ENCODE results near the gene ARHGAP15.

The ARHGAP15 gene

DNA sequence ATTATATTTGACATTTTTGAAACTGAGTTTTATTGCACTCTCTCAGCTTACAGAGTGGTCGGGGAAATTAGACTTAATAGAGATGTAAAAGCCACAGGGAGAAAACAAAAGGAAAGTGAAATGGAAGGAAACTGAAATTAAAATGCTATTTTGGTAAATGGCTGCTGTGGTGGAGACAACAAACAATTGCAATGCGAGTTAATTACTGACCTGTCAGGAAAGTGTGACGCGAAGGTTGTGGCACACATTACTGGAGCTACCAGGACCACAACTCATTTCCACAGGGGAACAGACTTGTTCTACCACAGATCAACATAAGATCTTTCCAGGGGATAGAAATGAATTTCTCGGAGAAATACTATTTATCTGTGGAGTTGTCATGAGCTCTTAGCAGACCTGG is 19.5 kb downstream of the ARHGAP15 start:
- TF ChIP-seq, protein P1, sequence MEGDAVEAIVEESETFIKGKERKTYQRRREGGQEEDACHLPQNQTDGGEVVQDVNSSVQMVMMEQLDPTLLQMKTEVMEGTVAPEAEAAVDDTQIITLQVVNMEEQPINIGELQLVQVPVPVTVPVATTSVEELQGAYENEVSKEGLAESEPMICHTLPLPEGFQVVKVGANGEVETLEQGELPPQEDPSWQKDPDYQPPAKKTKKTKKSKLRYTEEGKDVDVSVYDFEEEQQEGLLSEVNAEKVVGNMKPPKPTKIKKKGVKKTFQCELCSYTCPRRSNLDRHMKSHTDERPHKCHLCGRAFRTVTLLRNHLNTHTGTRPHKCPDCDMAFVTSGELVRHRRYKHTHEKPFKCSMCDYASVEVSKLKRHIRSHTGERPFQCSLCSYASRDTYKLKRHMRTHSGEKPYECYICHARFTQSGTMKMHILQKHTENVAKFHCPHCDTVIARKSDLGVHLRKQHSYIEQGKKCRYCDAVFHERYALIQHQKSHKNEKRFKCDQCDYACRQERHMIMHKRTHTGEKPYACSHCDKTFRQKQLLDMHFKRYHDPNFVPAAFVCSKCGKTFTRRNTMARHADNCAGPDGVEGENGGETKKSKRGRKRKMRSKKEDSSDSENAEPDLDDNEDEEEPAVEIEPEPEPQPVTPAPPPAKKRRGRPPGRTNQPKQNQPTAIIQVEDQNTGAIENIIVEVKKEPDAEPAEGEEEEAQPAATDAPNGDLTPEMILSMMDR (IDR thresholded peaks at IDR 0.05; ENCODE audit: low read depth, low read length, missing control alignments): no peak
- DNase-seq (ENCODE audit: low read depth): no peak
- no peak overlapping the region for H3K4me3 ChIP-seq (ENCODE audit: low read depth, low read length)

DNA sequence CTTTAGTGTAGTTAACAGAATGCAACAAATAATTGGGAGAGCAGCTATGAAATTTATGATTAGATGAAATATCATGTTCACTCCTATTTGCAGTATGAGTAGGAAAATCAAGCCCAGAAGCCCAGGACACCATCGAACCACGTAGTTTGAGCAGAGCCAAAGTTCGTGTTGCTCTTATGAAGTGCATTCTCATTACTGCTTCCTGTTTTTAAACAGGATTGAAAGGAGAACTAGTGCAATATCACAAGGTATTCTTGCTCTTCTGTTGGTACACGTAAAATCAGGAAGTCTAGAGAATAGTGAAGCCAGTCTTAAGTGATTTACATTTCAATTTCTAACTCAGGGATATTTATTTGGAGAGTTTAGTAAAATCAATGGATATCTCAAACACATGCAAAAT is 21.1 kb downstream of the ARHGAP15 start:
- H3K4me3 ChIP-seq (ENCODE audit: low read depth, low read length): no peak overlapping the region
- DNase-seq (ENCODE audit: low read depth): no peak
- TF ChIP-seq, protein P1 (IDR thresholded peaks at IDR 0.05; ENCODE audit: low read depth, low read length, missing control alignments): no peak

DNA sequence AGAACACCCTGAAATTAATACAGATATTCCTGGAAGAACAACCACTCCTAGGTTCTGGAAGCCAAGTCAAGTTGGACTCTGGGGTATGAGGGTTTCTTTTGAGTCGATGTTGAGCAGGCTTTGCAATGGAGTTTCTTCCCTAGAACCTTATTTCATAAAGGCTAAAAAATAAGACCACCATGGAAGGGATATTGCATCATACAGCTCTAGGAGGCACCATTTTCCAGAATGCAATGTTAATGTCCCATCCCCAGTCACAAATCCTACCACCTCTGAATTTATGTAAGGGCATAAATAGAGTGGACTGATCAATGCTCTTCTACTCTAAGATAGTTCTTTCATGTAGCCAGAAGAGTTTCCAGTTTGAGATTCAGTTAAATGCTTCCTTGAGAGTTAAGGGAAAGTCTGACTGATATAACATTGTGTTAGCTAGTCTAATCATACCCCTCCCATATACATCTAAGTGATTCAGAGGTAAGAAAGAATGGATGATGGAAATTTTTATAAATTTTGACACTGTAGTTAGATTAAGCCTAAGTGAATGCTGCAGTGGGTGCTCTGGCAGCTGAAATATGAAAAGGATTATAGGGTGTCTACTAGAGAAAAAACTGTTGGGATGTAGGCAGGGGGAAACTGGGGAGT is 22.0 kb downstream of the ARHGAP15 start:
- H3K4me3 ChIP-seq (ENCODE audit: low read depth, low read length): no peak overlapping the region
- no peak for DNase-seq (ENCODE audit: low read depth)
- TF ChIP-seq, protein P1 (IDR thresholded peaks at IDR 0.05; ENCODE audit: low read depth, low read length, missing control alignments): no peak

DNA sequence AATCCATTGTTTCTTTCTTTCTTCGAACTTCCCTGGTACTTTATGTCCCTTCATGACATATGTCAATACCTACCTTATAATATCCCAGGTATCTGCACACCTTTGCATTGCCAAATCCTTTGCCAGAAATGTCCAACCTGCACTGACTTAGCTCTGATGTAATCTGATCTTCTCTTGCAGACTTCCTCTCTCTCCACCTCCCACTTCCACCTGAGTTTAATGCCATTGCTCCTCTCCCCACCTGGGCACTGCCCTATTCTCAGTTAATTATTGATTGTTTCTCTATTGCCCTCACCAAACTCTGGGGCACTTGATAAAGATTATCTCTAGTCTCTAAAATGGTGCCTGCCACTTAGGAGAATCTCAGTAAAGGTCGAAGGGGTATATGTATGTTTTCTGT is 23.0 kb downstream of the ARHGAP15 start:
- no peak for DNase-seq (ENCODE audit: low read depth)
- TF ChIP-seq, protein P1 (IDR thresholded peaks at IDR 0.05; ENCODE audit: low read depth, low read length, missing control alignments): no peak
- no peak overlapping the region for H3K4me3 ChIP-seq (ENCODE audit: low read depth, low read length)

DNA sequence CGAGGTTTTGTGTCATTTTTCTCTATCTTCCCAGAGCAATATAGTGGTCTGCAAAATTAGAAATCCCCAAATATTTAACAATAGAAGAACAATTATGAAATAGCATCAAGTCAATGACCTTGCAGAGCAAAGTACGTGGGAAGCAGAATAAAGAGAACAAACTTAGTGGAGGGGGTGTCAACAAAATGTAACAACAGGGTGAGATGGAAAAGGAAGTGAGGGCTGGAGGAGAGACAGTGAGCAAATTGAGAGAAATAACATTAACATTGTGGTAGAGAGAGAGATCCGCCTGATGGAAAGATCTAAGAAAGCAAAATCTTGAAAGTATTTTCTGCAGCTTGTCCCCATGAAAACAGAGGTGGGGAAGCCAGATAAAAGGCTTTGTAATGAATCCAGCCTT is 23.4 kb downstream of the ARHGAP15 start:
- no peak for DNase-seq (ENCODE audit: low read depth)
- no peak overlapping the region for H3K4me3 ChIP-seq (ENCODE audit: low read depth, low read length)
- TF ChIP-seq, protein P1 (IDR thresholded peaks at IDR 0.05; ENCODE audit: low read depth, low read length, missing control alignments): no peak

DNA sequence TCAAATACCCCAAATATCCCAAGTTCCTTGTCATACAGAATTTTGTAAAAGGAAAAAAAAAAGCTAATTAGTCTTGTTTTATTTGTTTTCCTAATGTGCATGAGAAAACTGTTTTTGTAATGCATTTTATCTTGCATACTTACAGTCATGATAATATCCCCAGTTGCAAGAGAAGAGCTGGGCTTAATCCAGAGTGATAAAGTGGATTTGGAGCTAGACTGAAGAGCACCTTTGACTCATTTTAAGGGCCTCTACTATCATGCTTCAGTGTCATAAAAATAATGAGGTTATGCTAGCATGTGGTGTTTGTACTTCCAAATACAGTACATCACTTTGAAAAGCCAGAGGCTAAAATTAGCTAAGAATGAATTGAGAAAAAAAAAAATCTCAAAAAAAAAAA is 26.4 kb downstream of the ARHGAP15 start:
- no peak for DNase-seq (ENCODE audit: low read depth)
- no peak overlapping the region for H3K4me3 ChIP-seq (ENCODE audit: low read depth, low read length)
- TF ChIP-seq, protein P1 (IDR thresholded peaks at IDR 0.05; ENCODE audit: low read depth, low read length, missing control alignments): no peak

DNA sequence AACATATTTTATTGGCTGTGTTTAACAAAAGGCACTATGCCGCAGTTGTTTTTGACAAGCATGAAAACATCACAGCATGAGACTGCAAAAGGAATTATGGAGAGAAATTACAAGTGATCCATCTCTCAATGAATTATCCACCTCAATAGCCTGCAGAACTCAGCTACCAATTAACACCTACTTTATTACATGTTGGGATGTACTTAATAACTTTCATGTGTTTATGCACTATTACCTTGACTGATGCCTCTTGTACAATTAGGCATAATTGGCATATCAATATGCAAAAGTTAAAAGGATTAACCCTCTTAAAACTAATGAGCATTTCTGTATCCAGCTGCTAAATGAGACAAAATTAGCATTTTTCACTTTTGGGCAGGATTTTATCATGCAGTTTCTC is 27.8 kb downstream of the ARHGAP15 start:
- TF ChIP-seq, protein P1 (IDR thresholded peaks at IDR 0.05; ENCODE audit: low read depth, low read length, missing control alignments): no peak
- DNase-seq (ENCODE audit: low read depth): no peak
- H3K4me3 ChIP-seq (ENCODE audit: low read depth, low read length): no peak overlapping the region

Data from GM12864 (cell line).